ENCODE results near the gene PEAK3. TPM values are rescaled to one million over a fixed set of nuclear protein-coding genes. Genes with fewer than 3 reads are reported as not detected.

The PEAK3 gene
- total RNA-seq, 1 experiment from 2014 or later: not detected

DNA sequence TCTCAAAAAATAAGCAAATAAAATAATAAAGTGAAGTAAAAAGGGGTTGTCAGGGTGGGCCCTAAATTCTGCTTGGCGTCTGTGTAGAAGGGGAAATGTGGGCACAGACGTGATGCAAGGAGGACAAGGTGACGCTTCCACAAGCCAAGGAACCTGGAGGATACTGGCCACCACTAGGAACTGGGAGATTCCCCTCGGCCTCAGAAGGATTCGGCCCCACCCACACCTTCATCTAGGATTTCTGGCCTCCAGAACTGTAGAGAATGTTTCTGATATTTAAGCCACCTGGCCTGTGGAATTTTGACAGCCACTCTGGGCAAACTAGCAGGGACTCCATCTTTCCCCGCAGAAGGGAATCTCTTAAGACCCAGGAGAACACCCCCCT, 47.0 kb downstream of the PEAK3 start:
- Mint-ChIP-seq H3K9me3 (ENCODE audit: unreplicated experiment) (no peaks in the 10 kb centered on the region), H3K27ac (ENCODE audit: low read depth, unreplicated experiment) (peak overlapping the region; percentile 87), H3K4me1 (ENCODE audit: insufficient read depth, unreplicated experiment) (peaks cover 8% of the 10 kb centered on the region), H3K36me3 (ENCODE audit: insufficient read depth, unreplicated experiment) (peaks cover 41% of the 10 kb centered on the region), H3K27me3 (ENCODE audit: insufficient read depth, unreplicated experiment) (no peaks in the 10 kb centered on the region), H3K4me3 (ENCODE audit: unreplicated experiment) (peak overlapping the region; percentile 86)
- CTCF ChIA-PET: interaction anchor here (0.6 to 1.4 kb wide), 9 partner anchors 11 to 1737 kb away, joined by 3 to 9 read pairs (median 3); partner anchors contain the start of gene AP3D1
- no TSS peak for BruUV-seq (replicated peaks)
- POLR2A ChIA-PET: interaction anchor here (0.8 to 1.5 kb wide), 8 partner anchors 9 to 360 kb away, joined by 3 to 7 read pairs (median 4); partner anchors contain the start of genes AP3D1 and DOT1L
- intact Hi-C loops (cut with micrococcal nuclease): loop anchor here (1.0 to 5.0 kb wide), 3 partner anchors 79 to 377 kb away; no protein-coding TSS in a partner anchor
- DNase-seq (ENCODE audit: unreplicated experiment): peak; percentile 33
- TF ChIP-seq, protein P1, sequence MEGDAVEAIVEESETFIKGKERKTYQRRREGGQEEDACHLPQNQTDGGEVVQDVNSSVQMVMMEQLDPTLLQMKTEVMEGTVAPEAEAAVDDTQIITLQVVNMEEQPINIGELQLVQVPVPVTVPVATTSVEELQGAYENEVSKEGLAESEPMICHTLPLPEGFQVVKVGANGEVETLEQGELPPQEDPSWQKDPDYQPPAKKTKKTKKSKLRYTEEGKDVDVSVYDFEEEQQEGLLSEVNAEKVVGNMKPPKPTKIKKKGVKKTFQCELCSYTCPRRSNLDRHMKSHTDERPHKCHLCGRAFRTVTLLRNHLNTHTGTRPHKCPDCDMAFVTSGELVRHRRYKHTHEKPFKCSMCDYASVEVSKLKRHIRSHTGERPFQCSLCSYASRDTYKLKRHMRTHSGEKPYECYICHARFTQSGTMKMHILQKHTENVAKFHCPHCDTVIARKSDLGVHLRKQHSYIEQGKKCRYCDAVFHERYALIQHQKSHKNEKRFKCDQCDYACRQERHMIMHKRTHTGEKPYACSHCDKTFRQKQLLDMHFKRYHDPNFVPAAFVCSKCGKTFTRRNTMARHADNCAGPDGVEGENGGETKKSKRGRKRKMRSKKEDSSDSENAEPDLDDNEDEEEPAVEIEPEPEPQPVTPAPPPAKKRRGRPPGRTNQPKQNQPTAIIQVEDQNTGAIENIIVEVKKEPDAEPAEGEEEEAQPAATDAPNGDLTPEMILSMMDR (IDR thresholded peaks at IDR 0.05; ENCODE audit: unreplicated experiment): no peak

DNA sequence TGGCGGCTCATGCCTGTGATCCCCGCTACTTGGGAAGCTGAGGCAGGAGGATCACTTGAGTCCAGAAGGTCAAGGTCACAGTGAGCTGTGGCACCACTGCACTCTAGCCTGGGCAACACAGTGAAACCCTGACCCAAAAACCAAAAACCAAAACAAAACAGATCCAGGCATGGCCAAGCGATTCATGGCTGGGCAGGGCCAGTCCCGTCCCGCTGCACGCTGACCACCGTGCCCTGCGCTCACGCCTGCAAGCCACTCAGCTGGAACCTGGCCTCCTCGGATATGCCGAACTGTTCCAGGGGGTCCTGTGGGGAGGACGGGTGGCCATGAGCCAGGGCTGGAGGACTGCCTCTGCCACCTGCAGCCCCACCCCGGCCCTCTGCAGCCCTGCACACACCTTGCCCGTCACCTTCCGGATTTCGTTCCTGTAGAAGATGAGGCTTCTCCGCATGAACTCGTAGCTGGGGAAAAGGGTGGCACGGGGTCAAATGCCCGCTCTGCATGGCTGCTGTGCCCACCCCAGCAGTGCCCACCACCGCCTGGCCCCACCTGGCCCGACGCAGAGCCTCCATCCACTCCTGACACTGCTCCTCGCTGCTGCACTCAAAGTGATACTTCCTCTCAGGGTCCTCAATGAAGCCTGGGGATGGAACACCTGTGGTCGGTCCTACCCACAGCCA, 48.2 kb downstream of the PEAK3 start:
- no peaks in the 10 kb centered on the region for H3K9me3 Mint-ChIP-seq (ENCODE audit: unreplicated experiment)
- no TSS peak for BruUV-seq (replicated peaks)
- no peak overlapping the region for H3K27ac Mint-ChIP-seq (ENCODE audit: low read depth, unreplicated experiment)
- no peak overlapping the region for H3K4me3 Mint-ChIP-seq (ENCODE audit: unreplicated experiment)
- TF ChIP-seq, protein P1 (IDR thresholded peaks at IDR 0.05; ENCODE audit: unreplicated experiment): no peak
- no peak for DNase-seq (ENCODE audit: unreplicated experiment)
- peaks cover 46% of the 10 kb centered on the region for H3K36me3 Mint-ChIP-seq (ENCODE audit: insufficient read depth, unreplicated experiment)
- intact Hi-C loops (cut with micrococcal nuclease): no loop called here
- POLR2A ChIA-PET: interaction anchor here (0.8 to 1.1 kb wide), 3 partner anchors 36 to 79 kb away, joined by 3 to 4 read pairs (median 3); partner anchors contain the start of gene DOT1L
- CTCF ChIA-PET: interaction anchor here (0.5 to 0.8 kb wide), 4 partner anchors 21 to 230 kb away, joined by 3 to 6 read pairs (median 3); no protein-coding TSS in a partner anchor
- H3K27me3 Mint-ChIP-seq (ENCODE audit: insufficient read depth, unreplicated experiment): no peaks in the 10 kb centered on the region
- H3K4me1 Mint-ChIP-seq (ENCODE audit: insufficient read depth, unreplicated experiment): peaks cover 3% of the 10 kb centered on the region

DNA sequence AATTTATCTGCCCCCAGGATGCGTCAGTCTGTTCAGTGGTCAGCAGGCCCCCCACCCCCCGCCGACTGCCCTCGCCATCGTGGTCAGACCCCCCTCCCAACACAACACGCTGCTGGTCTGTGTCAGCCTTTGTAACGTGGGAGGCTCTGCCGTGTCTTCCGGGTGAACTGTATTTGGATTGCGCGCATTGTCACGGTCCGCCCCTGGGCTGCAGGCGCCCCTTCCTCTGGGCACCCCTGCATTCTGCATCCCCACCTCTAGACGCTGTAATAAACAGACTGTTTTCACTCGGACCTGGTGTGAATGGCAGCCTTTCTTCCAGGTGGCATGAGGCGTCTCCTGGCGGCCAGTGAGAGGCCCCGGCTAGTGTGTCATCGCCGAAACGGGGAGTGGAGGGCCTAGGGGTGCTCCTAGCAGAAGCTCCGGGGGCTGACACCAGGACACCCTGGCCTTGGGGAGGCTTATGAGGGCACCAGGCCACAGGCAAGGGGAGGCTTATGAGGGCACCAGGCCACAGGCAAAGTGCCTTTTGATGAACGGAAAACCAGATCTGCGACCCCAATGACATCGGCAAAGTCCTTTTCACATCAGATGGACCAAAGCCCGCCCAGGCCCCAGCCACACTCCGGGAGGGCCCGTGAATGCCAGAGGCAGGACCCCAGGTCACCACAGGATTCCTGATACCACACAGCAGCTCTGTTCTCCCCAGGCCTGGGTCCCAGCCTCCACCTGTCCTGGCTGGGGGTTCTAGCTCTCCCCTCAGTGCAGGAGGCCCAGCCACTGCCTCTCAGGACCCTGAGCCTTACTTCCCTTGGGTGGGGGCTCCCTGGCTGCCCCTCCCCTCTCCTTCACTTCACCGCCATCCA, 49.5 kb downstream of the PEAK3 start:
- intact Hi-C loops (cut with micrococcal nuclease): no loop called here
- Mint-ChIP-seq H3K27me3 (ENCODE audit: insufficient read depth, unreplicated experiment) (no peaks in the 10 kb centered on the region), H3K4me1 (ENCODE audit: insufficient read depth, unreplicated experiment) (peaks cover 4% of the 10 kb centered on the region), H3K27ac (ENCODE audit: low read depth, unreplicated experiment) (no peak overlapping the region), H3K36me3 (ENCODE audit: insufficient read depth, unreplicated experiment) (peaks cover 52% of the 10 kb centered on the region), H3K9me3 (ENCODE audit: unreplicated experiment) (no peaks in the 10 kb centered on the region), H3K4me3 (ENCODE audit: unreplicated experiment) (no peak overlapping the region)
- TF ChIP-seq, protein P1 (IDR thresholded peaks at IDR 0.05; ENCODE audit: unreplicated experiment): no peak
- ChIA-PET POLR2A (no interaction called here), CTCF (interaction anchor here (1.5 kb wide), 1 partner anchor 77 kb away, joined by 3 read pairs; no protein-coding TSS in a partner anchor)
- DNase-seq (ENCODE audit: unreplicated experiment): no peak
- BruUV-seq (replicated peaks): no TSS peak
